Vagina (tissue), 2 donors: Measurements from ENCODE around the gene SLC16A8. TPM values are rescaled to one million over a fixed set of nuclear protein-coding genes. Genes with fewer than 3 reads are reported as not detected.

Experiments
- DNase-seq, 2 donors: peaks; one replicate each; pipeline ENCODE4 v3.0.0-alpha.2; 2017; ENCODE audit errors: extremely low spot score in 2 of 2
- H3K27ac ChIP-seq: fragments of 200-600 bp; sonication (generic); one replicate; pipeline ENCODE4 v1.5.1; 2019
- H3K27me3 ChIP-seq: fragments of 200-600 bp; sonication (generic); one replicate; pipeline ENCODE4 v1.5.1; 2019
- H3K36me3 ChIP-seq, 2 donors: fragments of 200-600 bp; sonication (generic); one replicate each; pipeline ENCODE4 v1.5.1; 2017 to 2019
- H3K4me1 ChIP-seq: fragments of 200-600 bp; sonication (generic); one replicate; pipeline ENCODE4 v1.5.1; 2019
- H3K4me3 ChIP-seq, 2 donors: fragments of 200-600 bp; sonication (generic); 1 replicate in 1 of 2; 2 replicates in 1 of 2; pipeline ENCODE4 v1.5.1; 2016 to 2019
- H3K9me3 ChIP-seq: fragments of 200-600 bp; sonication (generic); one replicate; pipeline ENCODE4 v1.5.1; 2019
- CTCF ChIP-seq, 3 experiments: fragments of 450-650 bp in 2 of 3; fragments of 200-600 bp in 1 of 3; sonication (generic) in 1 of 3; IDR thresholded peaks; one replicate each; pipeline ENCODE4 v1.5.1; 2017 to 2019; ENCODE audit warnings: antibody characterized with exemption in 3 of 3, mild to moderate bottlenecking in 2 of 3, moderate library complexity in 2 of 3
- POLR2A ChIP-seq, 2 donors: fragments of 450-650 bp; IDR thresholded peaks; one replicate each; pipeline ENCODE4 v1.6.1; 2017; ENCODE audit warnings: antibody characterized with exemption in 2 of 2, mild to moderate bottlenecking in 2 of 2, moderate library complexity in 2 of 2
- POLR2AphosphoS5 ChIP-seq, 2 donors: sonication (generic); formaldehyde crosslinking; IDR thresholded peaks; one replicate each; pipeline ENCODE4 v1.9.0; 2017; ENCODE audit warnings: antibody characterized with exemption in 2 of 2, mild to moderate bottlenecking in 2 of 2, low read depth in 1 of 2; ENCODE audit not compliant: insufficient read depth in 1 of 2
- intact Hi-C: fragments of 100-400 bp; cut with DNase I; formaldehyde crosslinking; loops from one replicate; pipeline ENCODE4 v1.15.1; 2023
- total RNA-seq: library from RNA; depleted of rRNA; stranded (reverse); fragments of >200 nt; gene quantifications from one replicate; pipeline ENCODE4 v1.2.3, GENCODE V29; 2016

SLC16A8 gene
- total RNA-seq, 1 donor from 2014 or later: 0.98 TPM

GRCh38 chr22:38046070-38046748, 37.8 kb downstream of the SLC16A8 start:
- intact Hi-C loops: no loop called here
- H3K36me3 ChIP-seq: no peaks in the 10 kb centered on the region
- H3K4me1 ChIP-seq: peaks cover 4% of the 10 kb centered on the region
- no peak overlapping the region for H3K4me3 ChIP-seq
- H3K9me3 ChIP-seq: no peaks in the 10 kb centered on the region
- DNase-seq: no peak
- no peaks in the 10 kb centered on the region for H3K27me3 ChIP-seq
- TF ChIP-seq POLR2A (IDR thresholded peaks at IDR 0.05): no peak
- TF ChIP-seq CTCF (IDR thresholded peaks at IDR 0.05): no peak
- TF ChIP-seq POLR2AphosphoS5 (IDR thresholded peaks at IDR 0.05; ENCODE audit: insufficient read depth in 1 of 2, low read depth in 1 of 2): no peak
- no peak overlapping the region for H3K27ac ChIP-seq

GRCh38 chr22:38043151-38044039, 40.6 kb downstream of the SLC16A8 start:
- TF ChIP-seq POLR2AphosphoS5 (IDR thresholded peaks at IDR 0.05; ENCODE audit: insufficient read depth in 1 of 2, low read depth in 1 of 2): no peak
- no peak for TF ChIP-seq POLR2A (IDR thresholded peaks at IDR 0.05)
- TF ChIP-seq CTCF (IDR thresholded peaks at IDR 0.05): no peak
- H3K27ac ChIP-seq: no peak overlapping the region
- no peaks in the 10 kb centered on the region for H3K36me3 ChIP-seq
- H3K9me3 ChIP-seq: no peaks in the 10 kb centered on the region
- intact Hi-C loops: no loop called here
- peaks cover 4% of the 10 kb centered on the region for H3K4me1 ChIP-seq
- DNase-seq: no peak
- no peak overlapping the region for H3K4me3 ChIP-seq
- no peaks in the 10 kb centered on the region for H3K27me3 ChIP-seq

GRCh38 chr22:38042488-38042790, 41.5 kb downstream of the SLC16A8 start:
- Histone ChIP-seq H3K27ac (no peak overlapping the region), H3K9me3 (no peaks in the 10 kb centered on the region), H3K27me3 (no peaks in the 10 kb centered on the region), H3K4me1 (peaks cover 4% of the 10 kb centered on the region), H3K36me3 (no peaks in the 10 kb centered on the region), H3K4me3 (no peak overlapping the region)
- no peak for TF ChIP-seq POLR2A (IDR thresholded peaks at IDR 0.05)
- TF ChIP-seq POLR2AphosphoS5 (IDR thresholded peaks at IDR 0.05; ENCODE audit: insufficient read depth in 1 of 2, low read depth in 1 of 2): no peak
- no peak for TF ChIP-seq CTCF (IDR thresholded peaks at IDR 0.05)
- no peak for DNase-seq
- intact Hi-C loops: no loop called here

- Histone ChIP-seq H3K4me1 (peaks cover 4% of the 10 kb centered on the region), H3K36me3 (no peaks in the 10 kb centered on the region), H3K9me3 (no peaks in the 10 kb centered on the region), H3K27me3 (no peaks in the 10 kb centered on the region), H3K27ac (no peak overlapping the region), H3K4me3 (no peak overlapping the region)
- no peak for TF ChIP-seq POLR2AphosphoS5 (IDR thresholded peaks at IDR 0.05; ENCODE audit: insufficient read depth in 1 of 2, low read depth in 1 of 2)
- no peak for TF ChIP-seq CTCF (IDR thresholded peaks at IDR 0.05)
- TF ChIP-seq POLR2A (IDR thresholded peaks at IDR 0.05): no peak
- no peak for DNase-seq
- intact Hi-C loops: no loop called here
Measured at GRCh38 chr22:38041760-38042487, 42.1 kb downstream of the SLC16A8 start.
